GM10847 (cell line): ENCODE measurements around the gene P2RY6.

ENCODE experiments used
- POLR2A ChIP-seq: IDR thresholded peaks from 2 replicates; pipeline ENCODE4 v1.6.1; 2011; ENCODE audit not compliant: insufficient read length; ENCODE audit errors: extremely low read depth

Gene P2RY6

GRCh38 chr11:73248526-73249185 is 23.5 kb upstream of the P2RY6 start:
- TF ChIP-seq POLR2A, result no peak

- TF ChIP-seq POLR2A, result no peak
These were observed 22.8 kb upstream of the P2RY6 start for GRCh38 chr11:73249304-73249703.

- TF ChIP-seq POLR2A, result no peak
These were observed 22.0 kb upstream of the P2RY6 start for GRCh38 chr11:73249853-73250783.

GRCh38 chr11:73252577-73253191 is 19.5 kb upstream of the P2RY6 start:
- TF ChIP-seq POLR2A, result no peak

GRCh38 chr11:73257342-73258103 is 14.6 kb upstream of the P2RY6 start:
- TF ChIP-seq POLR2A, result no peak

GRCh38 chr11:73258104-73259035 is 13.8 kb upstream of the P2RY6 start:
- TF ChIP-seq POLR2A, result no peak

GRCh38 chr11:73259406-73260126 is 12.6 kb upstream of the P2RY6 start:
- no peak for TF ChIP-seq POLR2A

DNA sequence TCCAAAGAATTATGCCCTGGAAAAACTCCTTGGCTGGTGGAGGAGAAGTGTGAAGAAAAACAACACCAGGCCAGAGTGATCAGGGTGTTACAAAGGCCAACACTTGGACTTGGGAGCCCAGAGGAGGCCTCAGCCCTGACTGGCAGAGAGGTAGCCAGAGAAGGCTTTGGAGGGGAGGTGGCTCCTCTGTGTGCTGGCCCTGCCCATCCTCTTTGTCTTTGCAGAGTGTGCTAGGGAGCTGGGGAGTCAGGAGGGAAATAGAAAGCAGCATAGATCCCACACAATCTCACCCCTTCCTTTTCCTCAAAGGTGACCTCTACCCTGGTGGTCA is 12.0 kb upstream of the P2RY6 start:
- TF ChIP-seq POLR2A, result no peak

DNA sequence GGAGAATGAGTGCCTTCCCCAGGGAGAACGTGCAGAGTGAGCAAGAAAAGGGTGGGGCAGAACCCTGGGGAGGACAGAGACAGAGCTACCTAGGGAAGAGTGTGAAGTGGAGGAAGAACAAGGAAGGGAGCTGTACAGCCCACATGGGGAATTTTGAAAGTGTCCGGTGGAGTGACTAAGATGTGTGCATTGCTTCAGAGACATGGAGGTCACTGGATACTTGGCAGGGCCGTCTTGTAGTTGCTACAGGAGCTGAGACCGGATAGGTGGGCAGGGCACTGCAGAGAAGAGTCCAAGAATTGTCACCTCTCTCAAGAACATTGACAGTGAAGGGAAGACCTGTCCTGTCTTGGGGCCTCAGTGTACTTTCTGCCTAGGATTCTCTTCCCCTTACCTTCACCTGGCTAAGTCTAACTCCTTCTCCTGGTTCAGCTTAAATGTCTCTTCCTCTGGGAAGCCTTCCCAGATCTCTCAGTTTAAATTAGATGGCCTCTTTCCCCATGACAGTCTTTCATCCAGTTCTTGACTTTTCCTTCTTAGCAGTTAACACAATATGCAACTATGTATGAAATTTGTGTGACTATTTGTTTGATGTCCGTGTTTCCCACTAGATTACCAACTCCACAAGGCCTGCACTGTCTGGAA is 9.2 kb upstream of the P2RY6 start:
- TF ChIP-seq POLR2A, result no peak

- TF ChIP-seq POLR2A, result no peak
These were observed 8.5 kb upstream of the P2RY6 start for GRCh38 chr11:73263640-73264039.

GRCh38 chr11:73265278-73265810 is 6.8 kb upstream of the P2RY6 start:
- TF ChIP-seq POLR2A, result no peak

- TF ChIP-seq POLR2A, result no peak
These were observed 6.1 kb upstream of the P2RY6 start for GRCh38 chr11:73265853-73266645.

- TF ChIP-seq POLR2A, result no peak
These were observed 5.5 kb upstream of the P2RY6 start for GRCh38 chr11:73266646-73267020.
